Lower leg skin (tissue), 3 donors: ENCODE data around the gene SERINC5.

ENCODE experiments used
- CTCF ChIP-seq, 3 donors: fragments of 450-650 bp; IDR thresholded peaks; one replicate each; pipeline ENCODE4 v1.5.1; 2016; ENCODE audit warnings: antibody characterized with exemption in 3 of 3, mild to moderate bottlenecking in 3 of 3, moderate library complexity in 2 of 3
- POLR2A ChIP-seq, 2 donors: fragments of 450-650 bp; IDR thresholded peaks; one replicate each; pipeline ENCODE4 v1.6.1; 2016 to 2017; ENCODE audit warnings: antibody characterized with exemption in 2 of 2, mild to moderate bottlenecking in 1 of 2, moderate library complexity in 1 of 2

GRCh38 chr5:80217667-80218066 lies 38.2 kb downstream of the SERINC5 start:
- TF ChIP-seq CTCF (IDR thresholded peaks at IDR 0.05) (no peak), POLR2A (IDR thresholded peaks at IDR 0.05) (no peak)
